Choroid plexus epithelial cell (primary cell): ENCODE results near the gene ISG20.

Experiments
- DNase-seq: peaks from one replicate; pipeline ENCODE4 v3.0.0-alpha.2; 2010; ENCODE audit warnings: low read depth
- H3K4me3 ChIP-seq: 2 replicates; pipeline ENCODE4 v1.5.1; 2011; ENCODE audit warnings: low read depth, mild to moderate bottlenecking, control low read depth, low read length, moderate library complexity
- CTCF ChIP-seq: conservative IDR thresholded peaks from 2 replicates; pipeline ENCODE4 v1.5.1; 2011; ENCODE audit warnings: low read depth, mild to moderate bottlenecking, control low read depth, inconsistent platforms, low read length, moderate library complexity

The ISG20 gene

GRCh38 chr15:88693191-88693590, 54.4 kb downstream of the ISG20 start:
- H3K4me3 ChIP-seq: no peak overlapping the region
- no peak for TF ChIP-seq CTCF
- DNase-seq: no peak

DNA sequence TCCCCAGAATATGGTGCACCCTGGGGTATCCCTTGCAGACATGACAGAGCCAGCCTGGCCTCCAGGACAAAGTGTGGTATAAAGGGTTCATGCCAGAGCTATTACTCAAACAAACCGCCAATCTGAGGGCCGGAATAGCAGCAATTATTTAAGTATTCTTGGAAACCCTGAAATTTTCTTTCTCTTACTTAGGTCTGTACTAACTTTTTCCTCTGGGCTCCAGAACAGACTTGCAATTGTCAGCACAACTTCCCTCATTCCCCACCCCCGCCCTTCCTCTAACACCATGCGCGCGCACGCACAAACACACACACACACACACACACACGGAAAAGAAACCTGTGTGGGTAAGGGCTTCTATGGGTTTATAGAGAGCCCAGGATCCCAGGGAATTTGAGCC, 56.3 kb downstream of the ISG20 start:
- TF ChIP-seq CTCF: no peak
- no peak for DNase-seq
- H3K4me3 ChIP-seq: no peak overlapping the region

GRCh38 chr15:88695691-88696251, 57.0 kb downstream of the ISG20 start:
- H3K4me3 ChIP-seq: no peak overlapping the region
- DNase-seq: no peak
- no peak for TF ChIP-seq CTCF

DNA sequence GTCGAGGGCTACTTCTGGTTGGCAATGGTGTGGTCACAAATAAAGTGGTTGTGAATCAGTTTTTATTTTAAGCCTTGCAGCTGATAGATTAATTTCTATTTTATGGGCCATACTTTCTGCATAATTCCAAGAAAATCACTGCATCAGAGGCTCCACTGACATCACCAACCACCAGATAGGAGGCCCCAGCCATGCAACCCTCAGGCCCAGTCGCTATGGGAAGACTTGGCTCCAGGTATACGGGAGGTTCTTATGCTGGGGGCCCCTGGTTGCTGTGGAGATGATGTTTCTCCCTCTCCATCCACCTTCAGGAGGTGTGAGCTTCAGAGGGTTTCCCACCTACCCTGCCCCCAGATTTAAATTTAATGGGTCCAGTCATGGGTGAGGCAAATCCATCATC, 57.4 kb downstream of the ISG20 start:
- DNase-seq: no peak
- TF ChIP-seq CTCF: no peak
- no peak overlapping the region for H3K4me3 ChIP-seq

- no peak overlapping the region for H3K4me3 ChIP-seq
- no peak for TF ChIP-seq CTCF
- no peak for DNase-seq
Measured at GRCh38 chr15:88697276-88697675, 58.5 kb downstream of the ISG20 start.

DNA sequence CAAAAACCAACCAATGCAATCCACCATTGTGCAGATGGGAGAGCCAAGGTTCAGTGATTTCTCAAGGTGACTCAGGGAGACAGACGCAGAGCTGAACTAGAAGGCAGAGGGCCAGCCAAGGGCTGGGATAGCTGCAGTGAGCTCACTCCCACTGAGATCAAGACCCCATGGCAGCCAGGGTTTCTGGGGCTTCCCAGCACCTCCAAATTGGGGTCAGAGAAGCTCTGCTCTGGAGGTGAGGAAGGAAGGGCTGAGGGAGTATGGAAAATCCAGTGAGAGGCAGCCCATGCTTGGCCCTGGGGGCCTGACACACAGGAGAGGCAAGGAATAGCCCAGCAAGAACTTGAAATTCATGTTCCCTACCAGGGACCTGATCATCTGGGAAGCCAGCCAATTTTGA, 61.0 kb downstream of the ISG20 start:
- no peak for TF ChIP-seq CTCF
- DNase-seq: no peak
- H3K4me3 ChIP-seq: no peak overlapping the region

- DNase-seq: no peak
- TF ChIP-seq CTCF: no peak
- no peak overlapping the region for H3K4me3 ChIP-seq
Measured at GRCh38 chr15:88700716-88701115, 61.9 kb downstream of the ISG20 start.
